Mesendoderm (in vitro differentiated cells): Measurements from ENCODE around the gene HLA-DPB1.

ENCODE experiments used
- DNase-seq: peaks from one replicate; pipeline ENCODE4 v3.0.0; 2013
- H2AK5ac ChIP-seq: 2 replicates; pipeline ENCODE4 v1.6.1; 2013; ENCODE audit warnings: low read length, inconsistent platforms
- H2BK120ac ChIP-seq: 2 replicates; pipeline ENCODE4 v1.6.1; 2013; ENCODE audit warnings: low read depth, mild to moderate bottlenecking, low read length, moderate library complexity, mixed read lengths
- H2BK15ac ChIP-seq: replicated peaks from 2 replicates; pipeline ENCODE4 v1.6.1; 2013; ENCODE audit warnings: low read depth, mild to moderate bottlenecking, moderate library complexity
- H2BK5ac ChIP-seq: 2 replicates; pipeline ENCODE4 v1.6.1; 2013; ENCODE audit warnings: low read length, inconsistent platforms
- H3K18ac ChIP-seq: 2 replicates; pipeline ENCODE4 v1.6.1; 2013; ENCODE audit warnings: mild to moderate bottlenecking, low read length, mixed read lengths
- H3K23ac ChIP-seq: one replicate; pipeline ENCODE4 v1.6.1; 2013; ENCODE audit warnings: low read length
- H3K27ac ChIP-seq: 2 replicates; pipeline ENCODE4 v1.5.1; 2013; ENCODE audit warnings: low read depth, mild to moderate bottlenecking, inconsistent platforms, low read length, moderate library complexity
- H3K27me3 ChIP-seq: 2 replicates; pipeline ENCODE4 v1.6.1; 2013; ENCODE audit warnings: low read length, control low read depth, mild to moderate bottlenecking, inconsistent platforms; ENCODE audit not compliant: insufficient read depth, poor library complexity
- H3K36me3 ChIP-seq: 2 replicates; pipeline ENCODE4 v1.6.1; 2013; ENCODE audit warnings: low read length, inconsistent platforms; ENCODE audit not compliant: control insufficient read depth, insufficient read depth
- H3K4ac ChIP-seq: one replicate; pipeline ENCODE4 v1.6.1; 2013; ENCODE audit warnings: low read depth, mild to moderate bottlenecking, low read length, moderate library complexity
- H3K4me1 ChIP-seq: 2 replicates; pipeline ENCODE4 v1.6.1; 2013; ENCODE audit warnings: low read depth, low read length, inconsistent platforms; ENCODE audit not compliant: control insufficient read depth
- H3K4me2 ChIP-seq: 2 replicates; pipeline ENCODE4 v1.6.1; 2013; ENCODE audit warnings: low read length
- H3K4me3 ChIP-seq: 2 replicates; pipeline ENCODE4 v1.5.1; 2013; ENCODE audit warnings: mild to moderate bottlenecking, low read length
- H3K56ac ChIP-seq: one replicate; pipeline ENCODE4 v1.6.1; 2013; ENCODE audit warnings: low read length
- H3K79me1 ChIP-seq: 2 replicates; pipeline ENCODE4 v1.6.1; 2013; ENCODE audit warnings: low read length, inconsistent platforms
- H3K79me2 ChIP-seq: 2 replicates; pipeline ENCODE4 v1.6.1; 2013; ENCODE audit warnings: mild to moderate bottlenecking, low read length; ENCODE audit not compliant: control insufficient read depth, insufficient read depth
- H3K9ac ChIP-seq: 2 replicates; pipeline ENCODE4 v1.6.1; 2013; ENCODE audit warnings: low read length, inconsistent platforms
- H4K5ac ChIP-seq: one replicate; pipeline ENCODE4 v1.6.1; 2013; ENCODE audit warnings: low read length
- H4K8ac ChIP-seq: one replicate; pipeline ENCODE4 v1.6.1; 2013; ENCODE audit warnings: low read depth, mild to moderate bottlenecking, control low read depth, low read length, moderate library complexity
- WGBS: extraction: QIAGEN DNeasy Blood & Tissue Kit; methylation state at CpG from one replicate; pipeline ENCODE4 v1.1.7; 2013; ENCODE audit warnings: low lambda C conversion rate, missing lambda C conversion rate; ENCODE audit not compliant: insufficient coverage; ENCODE audit errors: extremely low coverage; 5-methylcytosine and 5-hydroxymethylcytosine counted together

Gene HLA-DPB1

GRCh38 chr6:33066917-33067521 is 8.8 kb upstream of the HLA-DPB1 start:
- H3K4me1 ChIP-seq, result no peaks in the 10 kb centered on the region
- no peaks in the 10 kb centered on the region for H3K36me3 ChIP-seq
- H2BK15ac ChIP-seq, result no peak overlapping the region
- no peak overlapping the region for H2AK5ac ChIP-seq
- H3K18ac ChIP-seq, result no peak overlapping the region
- no peak overlapping the region for H3K56ac ChIP-seq
- no peak overlapping the region for H2BK120ac ChIP-seq
- no peak overlapping the region for H3K23ac ChIP-seq
- no peak overlapping the region for H3K4me3 ChIP-seq
- no peak overlapping the region for H2BK5ac ChIP-seq
- no peaks in the 10 kb centered on the region for H3K79me1 ChIP-seq
- H3K9ac ChIP-seq, result no peak overlapping the region
- H3K79me2 ChIP-seq, result no peaks in the 10 kb centered on the region
- H4K8ac ChIP-seq, result no peak overlapping the region
- H3K4me2 ChIP-seq, result no peak overlapping the region
- no CpG with 5 or more reads among the region's 3 CpGs for WGBS
- no peaks in the 10 kb centered on the region for H3K27me3 ChIP-seq
- DNase-seq, result no peak
- H4K5ac ChIP-seq, result no peak overlapping the region
- no peak overlapping the region for H3K27ac ChIP-seq
- H3K4ac ChIP-seq, result no peak overlapping the region

DNA sequence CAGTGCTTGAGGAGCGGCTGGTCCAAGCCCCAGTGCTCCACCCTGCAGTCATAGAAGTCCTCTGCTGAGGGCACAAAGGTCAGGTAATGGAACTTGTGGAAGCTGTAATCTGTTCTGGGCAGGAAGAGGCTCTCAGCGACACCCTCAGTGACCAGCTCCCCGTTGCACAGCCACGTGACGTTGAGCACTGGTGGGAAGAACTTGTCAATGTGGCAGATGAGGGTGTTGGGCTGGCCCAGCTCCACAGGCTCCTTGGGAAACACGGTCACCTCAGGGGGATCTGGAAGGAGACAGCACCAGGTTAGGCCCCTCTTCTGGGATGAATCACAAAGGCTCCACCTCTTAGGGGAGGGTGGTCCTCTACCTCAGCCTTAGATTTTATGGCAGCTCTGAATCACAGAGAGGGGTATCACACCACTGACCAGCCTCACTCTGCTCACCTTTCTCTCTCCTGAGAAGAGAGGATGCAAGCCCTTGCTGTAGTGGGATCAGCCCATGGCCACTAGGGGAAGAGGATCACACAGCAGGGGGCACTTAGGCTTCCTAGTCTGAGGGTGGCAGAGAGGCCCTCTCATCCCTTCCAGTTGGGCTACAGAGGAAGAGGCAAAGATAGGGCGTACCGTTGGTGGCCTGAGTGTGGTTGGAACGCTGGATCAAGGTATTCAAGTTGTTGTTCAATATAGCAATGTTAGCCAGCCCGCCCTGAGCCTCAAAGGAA is 6.6 kb upstream of the HLA-DPB1 start:
- no peak overlapping the region for H2BK5ac ChIP-seq
- no peak overlapping the region for H2AK5ac ChIP-seq
- no peak overlapping the region for H4K5ac ChIP-seq
- no peak for DNase-seq
- H3K56ac ChIP-seq, result no peak overlapping the region
- H3K27ac ChIP-seq, result no peak overlapping the region
- H3K18ac ChIP-seq, result no peak overlapping the region
- H3K79me1 ChIP-seq, result no peaks in the 10 kb centered on the region
- H3K9ac ChIP-seq, result no peak overlapping the region
- H3K4me2 ChIP-seq, result no peak overlapping the region
- no peak overlapping the region for H3K23ac ChIP-seq
- H4K8ac ChIP-seq, result no peak overlapping the region
- H2BK15ac ChIP-seq, result no peak overlapping the region
- H3K27me3 ChIP-seq, result no peaks in the 10 kb centered on the region
- H2BK120ac ChIP-seq, result no peak overlapping the region
- no peaks in the 10 kb centered on the region for H3K4me1 ChIP-seq
- no peaks in the 10 kb centered on the region for H3K79me2 ChIP-seq
- H3K4me3 ChIP-seq, result no peak overlapping the region
- WGBS, result no CpG with 5 or more reads among the region's 10 CpGs
- no peak overlapping the region for H3K4ac ChIP-seq
- no peaks in the 10 kb centered on the region for H3K36me3 ChIP-seq

DNA sequence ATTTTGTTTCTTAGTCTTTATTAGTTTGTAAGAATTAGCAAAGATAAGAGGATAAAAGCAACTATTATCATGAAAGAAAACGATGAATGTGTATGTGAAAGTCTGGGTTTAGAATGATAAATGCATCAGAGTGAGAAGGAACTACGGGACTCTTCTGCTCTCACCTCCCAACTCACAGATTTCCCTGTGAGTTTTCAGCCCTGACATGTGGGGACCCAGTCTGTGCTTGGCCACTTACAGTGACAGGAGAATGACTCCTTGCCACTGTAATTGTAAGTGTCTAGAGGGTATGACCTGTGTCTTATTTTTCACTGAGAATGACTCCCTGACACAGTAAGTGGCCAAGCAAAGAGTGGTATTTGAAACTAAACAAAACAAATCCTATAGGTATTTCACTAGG is 4.9 kb upstream of the HLA-DPB1 start:
- no peak overlapping the region for H2BK120ac ChIP-seq
- no CpG with 5 or more reads among the region's 2 CpGs for WGBS
- no peaks in the 10 kb centered on the region for H3K27me3 ChIP-seq
- H2BK15ac ChIP-seq, result no peak overlapping the region
- H4K8ac ChIP-seq, result no peak overlapping the region
- no peak overlapping the region for H2BK5ac ChIP-seq
- H3K27ac ChIP-seq, result no peak overlapping the region
- no peaks in the 10 kb centered on the region for H3K36me3 ChIP-seq
- H3K4me1 ChIP-seq, result no peaks in the 10 kb centered on the region
- H3K4ac ChIP-seq, result no peak overlapping the region
- no peak for DNase-seq
- no peak overlapping the region for H3K4me3 ChIP-seq
- H2AK5ac ChIP-seq, result no peak overlapping the region
- H3K23ac ChIP-seq, result no peak overlapping the region
- H3K18ac ChIP-seq, result no peak overlapping the region
- H3K4me2 ChIP-seq, result no peak overlapping the region
- H3K56ac ChIP-seq, result no peak overlapping the region
- H3K9ac ChIP-seq, result no peak overlapping the region
- H4K5ac ChIP-seq, result no peak overlapping the region
- H3K79me1 ChIP-seq, result no peaks in the 10 kb centered on the region
- no peaks in the 10 kb centered on the region for H3K79me2 ChIP-seq

DNA sequence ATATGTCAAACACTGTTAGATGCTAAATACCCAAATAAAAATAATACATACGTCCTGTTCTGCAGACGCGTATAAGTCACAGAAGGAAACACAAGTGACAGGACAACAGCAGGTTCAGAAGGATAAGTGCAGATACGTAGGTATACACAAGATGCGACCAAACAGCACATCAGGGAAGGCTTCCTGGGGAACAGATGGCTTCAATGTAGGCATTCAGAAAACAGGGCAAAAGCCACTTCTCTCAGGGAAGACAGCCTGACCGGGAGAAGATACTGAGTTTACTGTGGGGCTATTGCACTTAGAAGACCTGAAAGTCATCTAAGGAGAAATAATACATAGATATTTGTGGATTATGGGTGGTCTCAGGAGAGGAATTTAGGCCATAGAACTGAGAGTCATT is 4.2 kb upstream of the HLA-DPB1 start:
- H2BK120ac ChIP-seq, result no peak overlapping the region
- no peaks in the 10 kb centered on the region for H3K36me3 ChIP-seq
- H3K27ac ChIP-seq, result no peak overlapping the region
- H3K4ac ChIP-seq, result no peak overlapping the region
- H3K4me3 ChIP-seq, result no peak overlapping the region
- no peak overlapping the region for H2AK5ac ChIP-seq
- H3K27me3 ChIP-seq, result no peaks in the 10 kb centered on the region
- no peak overlapping the region for H3K23ac ChIP-seq
- no peaks in the 10 kb centered on the region for H3K4me1 ChIP-seq
- WGBS, result no CpG with 5 or more reads among the region's 6 CpGs
- no peaks in the 10 kb centered on the region for H3K79me2 ChIP-seq
- no peak for DNase-seq
- H2BK15ac ChIP-seq, result no peak overlapping the region
- H3K18ac ChIP-seq, result no peak overlapping the region
- no peak overlapping the region for H3K4me2 ChIP-seq
- H4K5ac ChIP-seq, result no peak overlapping the region
- H3K56ac ChIP-seq, result no peak overlapping the region
- H3K79me1 ChIP-seq, result no peaks in the 10 kb centered on the region
- no peak overlapping the region for H2BK5ac ChIP-seq
- no peak overlapping the region for H3K9ac ChIP-seq
- no peak overlapping the region for H4K8ac ChIP-seq

GRCh38 chr6:33072508-33073100 is 3.2 kb upstream of the HLA-DPB1 start:
- no peak overlapping the region for H3K27ac ChIP-seq
- H3K36me3 ChIP-seq, result no peaks in the 10 kb centered on the region
- no peaks in the 10 kb centered on the region for H3K4me1 ChIP-seq
- no peak overlapping the region for H3K9ac ChIP-seq
- no peak overlapping the region for H2BK120ac ChIP-seq
- no peaks in the 10 kb centered on the region for H3K79me2 ChIP-seq
- no peak for DNase-seq
- no peak overlapping the region for H2BK5ac ChIP-seq
- H3K4me3 ChIP-seq, result no peak overlapping the region
- H4K8ac ChIP-seq, result no peak overlapping the region
- H3K27me3 ChIP-seq, result no peaks in the 10 kb centered on the region
- H2BK15ac ChIP-seq, result no peak overlapping the region
- H3K4me2 ChIP-seq, result no peak overlapping the region
- no peak overlapping the region for H3K56ac ChIP-seq
- H4K5ac ChIP-seq, result no peak overlapping the region
- H3K23ac ChIP-seq, result no peak overlapping the region
- H2AK5ac ChIP-seq, result no peak overlapping the region
- H3K4ac ChIP-seq, result no peak overlapping the region
- H3K79me1 ChIP-seq, result no peaks in the 10 kb centered on the region
- H3K18ac ChIP-seq, result no peak overlapping the region
- WGBS, result no CpG with 5 or more reads among the region's 7 CpGs
